ENCODE results near the gene MFAP3L.

GRCh38 chr4:169971456-169972015 lies 54.7 kb downstream of the MFAP3L start:
- TF ChIP-seq POLR2A (IDR thresholded peaks at IDR 0.05; ENCODE audit: low read length) = no peak
- TF ChIP-seq GATA1 (IDR thresholded peaks at IDR 0.05; ENCODE audit: low read depth, low read length) = no peak
